ENCODE results near the gene DHTKD1. TPM values are rescaled to one million over a fixed set of nuclear protein-coding genes. Genes with fewer than 3 reads are reported as not detected.

Gene DHTKD1, protein sequence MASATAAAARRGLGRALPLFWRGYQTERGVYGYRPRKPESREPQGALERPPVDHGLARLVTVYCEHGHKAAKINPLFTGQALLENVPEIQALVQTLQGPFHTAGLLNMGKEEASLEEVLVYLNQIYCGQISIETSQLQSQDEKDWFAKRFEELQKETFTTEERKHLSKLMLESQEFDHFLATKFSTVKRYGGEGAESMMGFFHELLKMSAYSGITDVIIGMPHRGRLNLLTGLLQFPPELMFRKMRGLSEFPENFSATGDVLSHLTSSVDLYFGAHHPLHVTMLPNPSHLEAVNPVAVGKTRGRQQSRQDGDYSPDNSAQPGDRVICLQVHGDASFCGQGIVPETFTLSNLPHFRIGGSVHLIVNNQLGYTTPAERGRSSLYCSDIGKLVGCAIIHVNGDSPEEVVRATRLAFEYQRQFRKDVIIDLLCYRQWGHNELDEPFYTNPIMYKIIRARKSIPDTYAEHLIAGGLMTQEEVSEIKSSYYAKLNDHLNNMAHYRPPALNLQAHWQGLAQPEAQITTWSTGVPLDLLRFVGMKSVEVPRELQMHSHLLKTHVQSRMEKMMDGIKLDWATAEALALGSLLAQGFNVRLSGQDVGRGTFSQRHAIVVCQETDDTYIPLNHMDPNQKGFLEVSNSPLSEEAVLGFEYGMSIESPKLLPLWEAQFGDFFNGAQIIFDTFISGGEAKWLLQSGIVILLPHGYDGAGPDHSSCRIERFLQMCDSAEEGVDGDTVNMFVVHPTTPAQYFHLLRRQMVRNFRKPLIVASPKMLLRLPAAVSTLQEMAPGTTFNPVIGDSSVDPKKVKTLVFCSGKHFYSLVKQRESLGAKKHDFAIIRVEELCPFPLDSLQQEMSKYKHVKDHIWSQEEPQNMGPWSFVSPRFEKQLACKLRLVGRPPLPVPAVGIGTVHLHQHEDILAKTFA
- total RNA-seq = 16.6 and 19.6 TPM in 2 replicates

DNA sequence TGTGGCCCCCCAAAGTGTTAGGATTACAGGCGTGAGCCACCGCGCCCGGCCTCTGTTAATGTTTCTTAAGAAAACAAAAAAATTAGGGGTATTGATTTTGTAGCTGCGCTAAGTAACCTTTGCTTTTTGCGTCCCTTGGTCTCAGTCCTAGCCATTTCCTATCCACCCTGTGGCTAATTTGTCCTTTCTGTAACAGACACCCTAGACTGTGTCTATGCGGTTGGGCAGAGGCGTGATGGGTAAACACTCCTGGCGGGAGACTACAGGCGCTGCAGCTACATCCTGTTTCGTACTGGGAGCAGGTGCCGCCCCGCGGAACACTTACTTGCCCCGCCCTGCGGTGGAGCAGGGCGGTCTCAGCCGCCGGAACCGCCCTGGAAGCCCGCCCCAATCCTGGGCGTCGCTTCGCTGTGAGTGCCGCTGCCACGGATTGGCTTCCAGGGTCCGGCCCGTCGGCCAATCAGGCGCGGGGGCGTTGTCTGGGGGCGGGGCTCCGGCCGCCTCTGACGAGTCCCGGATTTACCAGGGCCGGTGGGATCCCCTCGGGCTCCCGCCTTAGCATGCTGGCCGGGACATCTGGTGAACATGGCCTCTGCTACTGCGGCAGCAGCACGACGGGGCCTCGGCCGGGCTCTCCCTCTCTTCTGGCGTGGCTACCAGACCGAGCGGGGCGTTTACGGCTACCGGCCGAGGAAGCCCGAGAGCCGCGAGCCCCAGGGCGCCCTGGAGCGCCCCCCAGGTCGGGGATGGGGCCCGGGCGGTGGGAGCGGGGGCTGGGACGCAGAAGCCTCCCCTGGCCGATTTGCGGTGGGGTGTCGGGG lies at the start of gene DHTKD1:
Gene DHTKD1, plus strand, starts transcription at position 506 of the 821 bp plus-strand sequence. Its CDS starts 80 bp downstream, at position 586.

DNA sequence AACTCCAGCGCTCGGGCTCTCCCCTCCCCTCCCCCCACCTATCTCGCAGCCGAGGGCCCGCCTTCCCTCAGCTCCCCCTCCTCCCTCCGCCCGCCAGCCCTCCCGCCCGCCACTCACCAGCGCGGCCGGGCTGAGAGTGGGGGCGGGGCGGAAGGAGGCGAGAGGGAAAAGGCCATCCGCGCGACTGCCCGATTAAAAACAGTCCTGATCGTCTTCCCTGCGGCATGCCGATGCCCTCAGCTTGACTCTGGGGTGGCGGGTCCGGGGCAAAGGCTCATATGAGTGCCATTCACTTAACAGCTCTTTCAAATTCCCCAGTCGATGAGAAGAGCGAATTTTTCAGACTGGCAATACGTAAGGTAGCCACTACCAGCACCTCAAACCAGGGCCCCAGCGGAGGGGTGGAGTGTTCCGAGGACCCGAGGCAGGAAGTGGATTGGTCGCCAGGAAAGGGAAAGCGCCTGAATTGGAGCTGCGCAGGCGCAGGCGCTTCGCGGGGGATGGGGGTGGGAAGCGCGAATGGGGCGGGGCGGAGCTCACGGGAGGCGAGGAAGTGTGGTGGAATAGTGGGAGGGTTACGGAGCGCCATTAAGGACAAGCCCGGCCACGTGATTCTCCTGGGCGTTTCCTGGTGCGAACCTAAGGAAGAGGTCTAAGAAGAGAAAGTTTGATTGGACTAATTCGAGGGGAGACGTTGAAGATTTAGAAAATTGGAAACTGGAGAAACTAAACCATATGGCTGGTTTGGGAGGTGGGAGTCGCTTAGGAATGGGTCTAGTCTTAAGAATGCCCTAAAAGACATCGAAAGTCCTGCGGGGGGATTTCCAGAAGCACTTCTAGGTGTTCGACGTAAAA lies 25.7 kb upstream of the DHTKD1 start, which contains the start of gene UPF2:
Gene UPF2, minus strand, starts transcription at position 13 of the 855 bp plus-strand sequence. CDS start 7,386 bp downstream, outside the sequence.

GRCh38 chr10:12129222-12130111 lies 60.7 kb downstream of the DHTKD1 start, which contains the start of gene SEC61A2:
TSS of gene SEC61A2 (plus strand) at chr10:12129677. CDS start at chr10:12129788, 111 bp downstream.

Small RNA genes within 50 kb of the gene (small RNA-seq; reads per million reads assigned to genes)
- not detected for gene MIR548AK
- gene RNU6-88P = not detected

Other genes with a start within 250 kb of the DHTKD1 start
- 8.1 and 8.4 TPM in 2 replicates for gene PROSER2, start 245.6 kb upstream of the DHTKD1 start, total RNA-seq
- gene UPF2, start 26.1 kb upstream of the DHTKD1 start, total RNA-seq = 14.5 and 17.1 TPM in 2 replicates
- gene SEC61A2, start 60.7 kb downstream of the DHTKD1 start, total RNA-seq = 10.9 and 11.1 TPM in 2 replicates
- 63.3 and 75.4 TPM in 2 replicates for gene NUDT5, start 126.9 kb downstream of the DHTKD1 start, total RNA-seq
- 111 and 114 TPM in 2 replicates for gene CDC123, start 127.2 kb downstream of the DHTKD1 start, total RNA-seq

All from articular chondrocyte of knee joint (primary cell).